Measurements from ENCODE around the gene CFAP20DC.
"Not testable (repeated sequence)": the region's sequence is repeated elsewhere in the genome, so short reads cannot be mapped to it uniquely, and the experiment has no call there.

The CFAP20DC gene

GRCh38 chr3:59049671-59050331 lies at the start of gene CFAP20DC:
CFAP20DC (minus strand) TSS chr3:59050025; CDS start chr3:59049631, 394 bp downstream.
- peak; percentile 99 for DNase-seq (ENCODE audit: low spot score)

- not testable (repeated sequence) for DNase-seq (ENCODE audit: low spot score)
Observed at GRCh38 chr3:59098516-59098915, 48.7 kb upstream of the CFAP20DC start.

- DNase-seq (ENCODE audit: low spot score) = no peak
Observed at GRCh38 chr3:59094446-59094845, 44.6 kb upstream of the CFAP20DC start.

- no peak for DNase-seq (ENCODE audit: low spot score)
Observed at GRCh38 chr3:59093521-59093920, 43.7 kb upstream of the CFAP20DC start.

- DNase-seq (ENCODE audit: low spot score) = no peak
Observed at GRCh38 chr3:59088761-59089160, 38.9 kb upstream of the CFAP20DC start.

GRCh38 chr3:59085976-59086375 lies 36.2 kb upstream of the CFAP20DC start:
- DNase-seq (ENCODE audit: low spot score) = no peak

GRCh38 chr3:59084583-59084982 lies 34.8 kb upstream of the CFAP20DC start:
- DNase-seq (ENCODE audit: low spot score) = no peak

GRCh38 chr3:59082106-59082505 lies 32.3 kb upstream of the CFAP20DC start:
- DNase-seq (ENCODE audit: low spot score) = no peak

- DNase-seq (ENCODE audit: low spot score) = no peak
Observed at GRCh38 chr3:59081071-59081470, 31.2 kb upstream of the CFAP20DC start.

- no peak for DNase-seq (ENCODE audit: low spot score)
Observed at GRCh38 chr3:59079962-59080361, 30.1 kb upstream of the CFAP20DC start.

- no peak for DNase-seq (ENCODE audit: low spot score)
Observed at GRCh38 chr3:59074764-59075163, 24.9 kb upstream of the CFAP20DC start.

GRCh38 chr3:59072681-59073080 lies 22.9 kb upstream of the CFAP20DC start:
- DNase-seq (ENCODE audit: low spot score) = no peak

GRCh38 chr3:59069838-59070237 lies 20.0 kb upstream of the CFAP20DC start:
- no peak for DNase-seq (ENCODE audit: low spot score)

GRCh38 chr3:59065240-59065639 lies 15.4 kb upstream of the CFAP20DC start:
- no peak for DNase-seq (ENCODE audit: low spot score)

GRCh38 chr3:59064728-59065127 lies 14.9 kb upstream of the CFAP20DC start:
- DNase-seq (ENCODE audit: low spot score) = no peak

- DNase-seq (ENCODE audit: low spot score) = no peak
Observed at GRCh38 chr3:59064276-59064675, 14.5 kb upstream of the CFAP20DC start.

- no peak for DNase-seq (ENCODE audit: low spot score)
Observed at GRCh38 chr3:59056706-59057105, 6.9 kb upstream of the CFAP20DC start.

- DNase-seq (ENCODE audit: low spot score) = peak; percentile 33
Observed at GRCh38 chr3:59052803-59053411, 3.1 kb upstream of the CFAP20DC start.

- DNase-seq (ENCODE audit: low spot score) = not testable (repeated sequence)
Observed at GRCh38 chr3:59050811-59051414, 1.1 kb upstream of the CFAP20DC start.

- DNase-seq (ENCODE audit: low spot score) = no peak
Observed at GRCh38 chr3:59046839-59047238, 3.0 kb downstream of the CFAP20DC start.

GRCh38 chr3:59043391-59043790 lies 6.4 kb downstream of the CFAP20DC start:
- no peak for DNase-seq (ENCODE audit: low spot score)

GRCh38 chr3:59040902-59041301 lies 8.9 kb downstream of the CFAP20DC start:
- no peak for DNase-seq (ENCODE audit: low spot score)

- DNase-seq (ENCODE audit: low spot score) = no peak
Observed at GRCh38 chr3:59027607-59028006, 22.2 kb downstream of the CFAP20DC start.
